ENCODE measurements around the gene XPO6. TPM values are rescaled to one million over a fixed set of nuclear protein-coding genes. Genes with fewer than 3 reads are reported as not detected.

Gene XPO6
- total RNA-seq, 1 experiment from 2014 or later, result 127 TPM

- no peak for DNase-seq (ENCODE audit: low spot score)
Measured at GRCh38 chr16:28062847-28063521, 148.8 kb downstream of the XPO6 start.

- no peak for DNase-seq (ENCODE audit: low spot score)
Measured at GRCh38 chr16:28062261-28062846, 149.4 kb downstream of the XPO6 start.

GRCh38 chr16:28061352-28062101, 150.2 kb downstream of the XPO6 start:
- no peak for DNase-seq (ENCODE audit: low spot score)

GRCh38 chr16:28059841-28060575, 151.8 kb downstream of the XPO6 start:
- no peak for DNase-seq (ENCODE audit: low spot score)

GRCh38 chr16:28058839-28059589, 152.8 kb downstream of the XPO6 start:
- DNase-seq (ENCODE audit: low spot score), result no peak

GRCh38 chr16:28057949-28058348, 153.8 kb downstream of the XPO6 start:
- no peak for DNase-seq (ENCODE audit: low spot score)

GRCh38 chr16:28053461-28053860, 158.3 kb downstream of the XPO6 start:
- DNase-seq (ENCODE audit: low spot score), result no peak

- DNase-seq (ENCODE audit: low spot score), result no peak
Measured at GRCh38 chr16:28052274-28053128, 159.3 kb downstream of the XPO6 start.

- DNase-seq (ENCODE audit: low spot score), result no peak
Measured at GRCh38 chr16:28051486-28051885, 160.3 kb downstream of the XPO6 start.

Other genes with a start within 250 kb of the XPO6 start
- not detected in 2 replicates for gene GSG1L, start 148.3 kb downstream of the XPO6 start, total RNA-seq (2014; rRNA removed; shearing (Covaris generic))
- 0.45 and 0.48 TPM in 2 replicates for gene SBK1, start 80.6 kb upstream of the XPO6 start, total RNA-seq (2014; rRNA removed; shearing (Covaris generic))
- gene NPIPB6, start 151.5 kb upstream of the XPO6 start, total RNA-seq (2014; rRNA removed; shearing (Covaris generic)), result 1.2 TPM in 1 of 2 replicates, not detected in the other
- 28.3 and 70.4 TPM in 2 replicates for gene EIF3CL, start 191.9 kb upstream of the XPO6 start, total RNA-seq (2014; rRNA removed; shearing (Covaris generic))

All from A172 (cell line).